ENCODE data around the gene GABRA4. TPM values are rescaled to one million over a fixed set of nuclear protein-coding genes. Genes with fewer than 3 reads are reported as not detected.

GABRA4 gene
- total RNA-seq, 1 experiment from 2014 or later, result not detected

DNA sequence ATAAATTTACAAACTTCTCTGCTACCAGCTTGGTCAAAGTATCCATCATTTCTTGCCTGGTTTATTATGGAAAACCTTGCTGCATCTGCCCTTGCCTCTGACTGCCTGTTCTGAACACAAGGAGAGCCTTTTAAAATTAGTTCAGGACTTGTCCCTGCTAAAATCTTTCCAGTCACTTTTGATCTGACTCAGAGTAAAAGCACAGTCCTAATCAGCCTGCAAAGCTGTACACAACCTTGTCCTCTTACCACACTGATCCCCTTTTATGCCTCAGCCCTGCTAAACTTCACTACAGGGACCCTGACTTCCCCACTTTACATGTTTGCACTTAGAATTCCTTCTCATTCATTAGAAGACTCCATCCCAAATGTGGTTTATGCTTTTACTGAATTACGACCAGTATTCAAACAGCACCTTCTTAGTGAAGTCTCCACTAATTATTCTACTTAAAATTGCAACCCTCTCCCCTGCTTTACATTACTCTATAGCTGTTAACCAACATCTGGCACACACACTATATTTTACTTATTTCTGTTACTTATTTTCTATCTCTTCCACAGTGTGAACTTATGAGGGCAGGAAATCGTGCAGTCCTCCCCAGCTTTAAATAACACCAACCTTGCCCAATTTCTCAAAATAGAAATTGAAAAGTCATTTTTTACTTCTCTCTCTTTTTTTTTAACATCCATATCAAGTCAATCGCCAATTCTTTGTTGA lies 6.3 kb downstream of the GABRA4 start:
- DNase-seq (ENCODE audit: low read depth, low spot score), result no peak
- in situ Hi-C loops (cut with HindIII; ENCODE audit: low pct_unique_long_range_greater_than_20kb, low sequenced_read_pairs), result no loop called here

DNA sequence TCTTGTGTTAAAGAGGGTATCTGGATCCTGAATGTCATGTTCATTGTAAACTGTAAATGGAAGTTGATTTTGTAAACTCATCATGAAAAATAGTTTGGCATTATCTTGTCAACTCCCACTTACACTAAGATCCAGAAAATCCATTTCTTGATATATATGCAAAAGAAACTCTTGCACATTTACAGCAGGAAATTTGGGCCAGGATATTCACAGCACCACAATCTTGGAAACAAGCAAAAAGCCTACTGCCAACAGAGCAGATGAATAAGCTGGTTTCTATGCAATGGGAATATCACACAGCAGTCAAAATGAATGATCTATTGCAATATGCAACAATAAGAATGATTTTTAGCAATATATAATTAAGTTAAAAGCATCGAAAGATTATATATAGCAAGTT lies 8.6 kb downstream of the GABRA4 start:
- in situ Hi-C loops (cut with HindIII; ENCODE audit: low pct_unique_long_range_greater_than_20kb, low sequenced_read_pairs), result no loop called here
- DNase-seq (ENCODE audit: low read depth, low spot score), result no peak

DNA sequence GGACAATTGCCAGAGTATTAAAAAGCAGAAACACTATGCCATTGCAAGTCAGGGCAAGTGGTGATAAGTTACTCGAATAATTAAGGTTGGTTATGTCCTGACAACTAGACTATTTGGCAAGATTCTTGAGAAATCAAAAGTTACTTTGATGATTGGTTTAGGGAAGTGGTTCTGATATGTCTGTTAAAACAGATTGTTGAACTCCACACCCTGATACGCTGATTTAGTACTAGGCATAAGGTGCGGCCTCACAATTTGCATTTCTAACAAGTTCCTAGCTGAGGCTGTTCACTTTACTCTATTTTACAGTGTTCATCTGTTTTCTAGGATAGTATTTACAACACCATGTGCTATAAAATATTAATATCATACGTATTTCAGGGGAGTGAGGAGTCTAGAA lies 12.5 kb downstream of the GABRA4 start:
- DNase-seq (ENCODE audit: low read depth, low spot score), result no peak
- in situ Hi-C loops (cut with HindIII; ENCODE audit: low pct_unique_long_range_greater_than_20kb, low sequenced_read_pairs), result no loop called here

DNA sequence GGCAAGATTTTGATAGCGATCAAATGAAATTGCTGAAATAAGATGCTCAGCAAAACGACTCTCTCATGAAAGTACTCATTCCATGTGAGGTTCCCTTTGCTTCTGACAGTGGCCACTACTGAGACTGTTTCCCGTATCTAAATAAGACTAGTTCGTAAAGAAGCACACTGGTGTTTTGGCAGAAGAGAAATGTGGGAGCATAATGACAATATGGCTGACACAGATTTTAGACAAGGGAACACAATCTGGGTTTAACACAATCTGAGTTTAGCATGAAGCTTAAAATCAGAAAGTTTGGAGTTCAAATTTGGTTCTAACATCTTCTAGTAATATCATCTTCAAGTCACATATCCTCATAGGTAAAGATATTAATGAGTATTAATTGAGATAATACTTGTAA lies 13.7 kb downstream of the GABRA4 start:
- DNase-seq (ENCODE audit: low read depth, low spot score), result no peak
- in situ Hi-C loops (cut with HindIII; ENCODE audit: low pct_unique_long_range_greater_than_20kb, low sequenced_read_pairs), result no loop called here

DNA sequence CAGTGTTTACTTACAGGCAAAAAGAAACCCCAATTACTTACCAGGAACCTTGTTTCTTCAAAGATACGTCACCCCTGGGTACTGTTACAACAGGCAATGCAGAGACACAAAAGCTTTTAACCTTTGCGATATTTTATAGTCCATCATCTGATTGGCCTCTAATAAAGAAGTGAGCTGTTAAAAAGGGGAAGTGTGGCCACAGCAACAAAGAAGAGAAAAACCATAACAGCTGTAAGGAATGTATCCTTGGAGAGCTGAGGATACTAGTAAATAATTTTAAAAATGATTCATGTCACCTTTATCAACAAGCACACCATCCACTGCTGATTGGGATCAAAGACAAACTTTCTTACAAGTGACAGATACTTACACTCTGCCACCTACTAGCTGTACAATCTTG lies 14.1 kb downstream of the GABRA4 start:
- DNase-seq (ENCODE audit: low read depth, low spot score), result no peak
- in situ Hi-C loops (cut with HindIII; ENCODE audit: low pct_unique_long_range_greater_than_20kb, low sequenced_read_pairs), result no loop called here

DNA sequence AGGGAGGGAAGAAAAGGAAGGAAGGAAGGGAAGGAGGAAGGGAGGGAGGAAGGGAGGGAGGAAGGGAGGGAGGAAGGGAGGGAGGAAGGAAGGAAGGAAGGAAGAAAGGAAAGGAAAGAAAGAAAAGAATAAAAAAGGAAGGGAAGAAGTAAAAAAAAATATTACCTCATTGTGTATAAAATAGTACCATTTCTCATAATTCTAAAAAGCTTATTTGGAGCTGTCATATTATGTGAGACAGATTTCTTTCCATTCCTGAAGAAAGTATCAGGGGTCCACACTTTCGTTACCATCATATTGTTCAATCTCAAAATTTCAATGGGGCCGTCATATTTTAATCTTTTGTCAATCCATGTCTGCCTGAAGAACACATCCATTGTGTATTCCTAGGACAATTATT lies 16.1 kb downstream of the GABRA4 start:
- in situ Hi-C loops (cut with HindIII; ENCODE audit: low pct_unique_long_range_greater_than_20kb, low sequenced_read_pairs), result no loop called here
- no peak for DNase-seq (ENCODE audit: low read depth, low spot score)

DNA sequence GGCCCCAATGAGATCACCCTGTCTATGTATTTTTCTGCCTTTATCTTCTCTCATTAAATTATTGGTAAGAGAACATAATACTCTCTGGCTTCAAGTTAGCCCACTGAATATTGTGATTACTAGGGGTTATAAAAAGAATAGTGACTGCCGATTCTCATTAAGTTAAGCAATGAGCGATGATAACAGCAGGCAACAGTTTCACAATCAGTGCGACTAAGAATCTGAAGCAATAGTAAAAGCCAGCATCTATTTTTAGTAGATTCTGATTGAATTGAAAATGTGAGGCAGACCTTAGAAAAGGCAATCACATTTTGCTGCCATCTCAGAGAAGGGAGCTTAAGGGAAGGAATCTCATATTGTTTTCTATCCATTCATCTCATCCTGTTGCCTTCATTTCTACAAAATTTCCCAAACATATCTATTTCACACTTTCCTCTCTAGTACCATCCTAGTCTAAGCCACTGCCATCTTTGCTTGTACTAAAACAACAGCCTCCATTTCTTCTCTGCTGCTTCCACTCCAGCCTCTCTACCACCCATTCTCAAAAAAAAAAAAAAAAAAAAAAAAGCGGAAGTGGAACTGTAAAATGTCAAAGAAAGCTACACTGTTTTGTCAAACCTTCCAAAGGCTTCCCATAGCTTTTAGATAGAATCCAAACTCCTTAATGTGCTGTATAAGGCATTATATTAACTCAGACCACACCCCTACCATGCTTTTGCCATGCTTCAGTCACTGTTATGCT lies 17.4 kb downstream of the GABRA4 start:
- in situ Hi-C loops (cut with HindIII; ENCODE audit: low pct_unique_long_range_greater_than_20kb, low sequenced_read_pairs), result no loop called here
- no peak for DNase-seq (ENCODE audit: low read depth, low spot score)

DNA sequence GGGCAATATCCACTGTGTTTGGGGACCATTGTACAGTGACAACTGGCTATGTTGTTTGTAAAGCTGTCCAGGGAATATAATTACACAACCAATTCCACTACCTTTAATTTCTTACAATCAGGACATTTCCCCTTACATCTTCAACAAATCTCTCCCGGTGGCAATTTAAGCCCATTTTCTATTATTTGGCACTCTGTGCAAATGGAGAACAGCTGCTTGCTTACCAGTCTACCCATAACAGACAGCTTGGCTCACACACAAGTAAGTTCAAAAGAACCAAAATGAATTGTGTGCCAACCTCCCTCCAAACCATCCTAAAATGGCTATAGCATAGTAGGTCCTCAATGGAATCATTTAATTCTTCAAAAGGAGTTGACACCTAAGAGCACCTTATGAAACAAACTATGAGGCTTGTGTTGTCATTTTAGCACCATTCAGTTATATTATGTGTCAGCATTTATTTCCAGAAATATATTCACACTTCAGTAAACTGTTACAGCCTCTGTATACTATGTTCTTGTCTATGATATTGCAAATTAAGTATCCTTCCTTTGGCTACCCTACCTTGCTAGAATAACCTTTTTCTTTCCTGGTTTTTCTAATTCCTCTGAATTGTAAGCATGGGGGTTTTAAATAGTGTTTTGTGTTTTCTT lies 18.4 kb downstream of the GABRA4 start:
- no peak for DNase-seq (ENCODE audit: low read depth, low spot score)
- in situ Hi-C loops (cut with HindIII; ENCODE audit: low pct_unique_long_range_greater_than_20kb, low sequenced_read_pairs), result no loop called here

DNA sequence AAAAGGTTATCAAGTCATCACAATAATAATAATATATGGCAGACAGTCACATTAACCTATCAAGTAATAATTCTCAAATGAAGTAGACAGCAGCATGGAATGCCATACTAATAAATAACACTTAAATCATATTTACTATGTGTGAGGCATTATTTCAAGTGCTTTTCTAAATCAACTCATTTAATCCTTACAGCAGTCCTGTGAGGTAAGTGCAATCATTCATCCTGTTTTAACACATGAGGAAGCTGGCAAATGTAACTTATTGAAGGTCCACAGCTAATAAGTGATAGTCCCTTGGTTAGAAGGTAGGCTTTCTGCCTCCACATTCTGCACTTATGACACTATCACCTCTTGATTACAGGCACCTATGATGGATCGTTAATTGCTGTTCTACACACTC lies 24.5 kb downstream of the GABRA4 start:
- no peak for DNase-seq (ENCODE audit: low read depth, low spot score)
- in situ Hi-C loops (cut with HindIII; ENCODE audit: low pct_unique_long_range_greater_than_20kb, low sequenced_read_pairs), result no loop called here

DNA sequence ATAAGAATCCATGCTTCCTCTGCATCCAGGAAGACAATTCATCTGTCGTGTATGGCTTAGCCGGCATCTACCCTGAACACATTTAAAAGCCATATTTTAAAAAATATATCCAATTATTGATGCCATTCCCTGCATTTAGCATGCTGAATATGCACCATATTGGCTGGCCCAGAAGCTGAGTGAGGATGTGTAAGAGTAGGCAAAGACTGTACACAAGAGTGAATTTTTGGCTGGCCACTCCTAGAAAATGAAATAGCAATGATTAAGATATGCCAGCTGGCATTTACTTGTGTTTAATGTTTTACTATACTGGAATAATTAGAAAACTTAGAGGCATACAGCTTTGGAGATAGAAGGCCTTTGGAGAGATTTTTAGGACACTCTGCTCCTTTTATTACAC lies 25.8 kb downstream of the GABRA4 start:
- in situ Hi-C loops (cut with HindIII; ENCODE audit: low pct_unique_long_range_greater_than_20kb, low sequenced_read_pairs), result no loop called here
- no peak for DNase-seq (ENCODE audit: low read depth, low spot score)

DNA sequence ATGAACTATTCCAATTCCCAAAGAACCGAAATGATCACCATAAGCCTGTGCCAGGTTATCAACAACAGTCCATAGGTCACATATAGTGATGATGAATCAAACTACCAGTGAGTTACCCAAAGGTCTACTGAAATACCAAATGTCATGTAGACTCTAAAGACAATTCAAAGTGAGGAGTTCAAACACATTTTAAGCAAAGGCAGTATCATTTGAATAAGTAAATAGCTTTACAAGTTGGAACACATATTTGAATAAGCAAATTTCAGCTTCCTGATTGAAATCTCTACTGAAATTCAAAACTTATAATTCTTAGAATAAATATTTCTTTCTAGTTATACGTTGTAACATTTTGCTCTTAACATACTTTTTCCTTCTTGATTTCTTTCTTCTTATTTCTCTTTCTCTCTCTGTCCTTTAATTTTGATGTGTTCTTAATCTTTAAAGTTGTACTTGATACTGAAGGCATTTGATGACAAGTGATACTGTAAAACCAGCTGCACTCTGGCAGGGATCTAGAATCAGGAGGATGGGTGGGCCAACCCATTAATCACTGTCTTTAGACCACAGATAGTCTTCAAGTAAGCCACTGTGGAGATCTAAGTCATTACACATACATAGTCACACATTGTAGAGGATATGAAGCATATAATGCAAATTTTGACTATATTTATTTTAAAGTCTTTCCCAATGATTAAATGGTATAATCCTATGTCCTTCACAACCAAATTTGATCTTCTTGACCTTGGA lies 34.5 kb downstream of the GABRA4 start:
- DNase-seq (ENCODE audit: low read depth, low spot score), result no peak
- in situ Hi-C loops (cut with HindIII; ENCODE audit: low pct_unique_long_range_greater_than_20kb, low sequenced_read_pairs), result no loop called here

DNA sequence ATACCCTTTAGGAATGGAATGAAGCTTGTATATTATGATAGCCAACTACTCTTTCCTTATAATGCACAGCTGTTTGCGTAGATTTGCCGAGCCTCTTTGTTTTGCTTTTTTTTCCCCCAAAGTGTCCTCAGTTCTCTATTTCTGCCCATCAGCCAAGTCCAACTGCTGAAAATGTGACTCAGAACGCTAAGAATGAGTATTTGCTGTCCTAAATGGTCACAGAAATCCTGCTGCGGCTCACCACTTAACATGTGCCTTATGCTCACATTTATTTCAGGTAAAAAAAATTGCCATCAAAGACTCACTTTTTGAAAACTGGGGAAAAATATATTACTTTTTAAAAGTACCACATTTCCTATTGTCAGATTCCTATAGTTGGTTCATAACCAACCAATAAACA lies 36.9 kb downstream of the GABRA4 start:
- in situ Hi-C loops (cut with HindIII; ENCODE audit: low pct_unique_long_range_greater_than_20kb, low sequenced_read_pairs), result no loop called here
- no peak for DNase-seq (ENCODE audit: low read depth, low spot score)

DNA sequence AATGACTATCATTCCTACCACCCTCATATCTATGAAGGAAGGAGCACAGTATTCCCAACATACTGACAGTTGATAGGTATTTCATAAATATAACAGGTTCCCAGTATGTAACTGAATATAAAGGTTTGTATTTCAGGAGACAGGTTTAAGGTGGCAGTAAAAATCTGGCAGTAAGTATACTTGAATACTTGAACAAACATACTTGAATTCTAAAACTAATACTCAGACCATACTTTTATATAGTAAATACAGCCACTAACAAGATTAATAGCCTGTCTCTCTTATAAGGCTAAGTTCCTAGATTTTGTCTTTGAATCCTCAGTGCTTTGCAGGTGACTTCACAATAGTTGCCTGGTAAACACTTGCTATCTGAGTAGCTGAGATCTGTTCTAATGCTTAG lies 37.8 kb downstream of the GABRA4 start:
- DNase-seq (ENCODE audit: low read depth, low spot score), result no peak
- in situ Hi-C loops (cut with HindIII; ENCODE audit: low pct_unique_long_range_greater_than_20kb, low sequenced_read_pairs), result no loop called here

DNA sequence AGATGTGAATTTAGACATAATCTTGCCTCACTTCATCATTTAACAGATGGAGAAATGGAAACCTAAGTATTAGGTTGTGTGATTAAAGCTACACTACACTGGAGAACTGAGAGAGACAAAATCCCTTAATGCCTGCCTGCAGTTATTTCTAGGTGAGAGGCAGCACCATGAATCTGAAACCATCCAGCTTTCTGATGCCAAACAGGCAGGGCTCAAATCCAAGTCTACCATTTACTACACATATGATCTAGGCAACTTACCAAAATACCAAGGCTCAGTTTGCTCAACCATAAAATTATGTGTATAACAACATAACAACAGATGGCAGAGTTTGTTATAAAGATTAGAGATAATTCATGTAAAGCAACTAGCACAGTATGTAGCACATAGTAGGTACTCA lies 38.7 kb downstream of the GABRA4 start:
- in situ Hi-C loops (cut with HindIII; ENCODE audit: low pct_unique_long_range_greater_than_20kb, low sequenced_read_pairs), result no loop called here
- no peak for DNase-seq (ENCODE audit: low read depth, low spot score)

DNA sequence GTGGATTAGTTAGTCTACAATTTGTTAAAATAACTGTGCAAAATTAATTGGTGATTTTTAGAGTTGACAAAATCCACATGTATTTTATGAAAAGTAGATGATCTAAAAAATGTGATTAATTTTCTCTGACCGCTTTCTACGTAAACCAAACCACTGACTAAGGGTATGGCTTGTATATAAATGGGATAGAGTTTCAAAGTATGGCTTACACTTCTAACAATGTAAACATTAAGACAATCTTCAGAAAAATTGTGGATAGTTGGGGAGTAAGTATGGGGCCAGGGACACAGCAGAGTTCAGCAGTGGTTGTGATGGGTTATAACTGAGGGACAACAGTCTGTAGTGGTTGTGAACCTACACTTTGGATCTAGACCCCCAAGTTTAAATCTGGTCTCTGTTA lies 39.8 kb downstream of the GABRA4 start:
- in situ Hi-C loops (cut with HindIII; ENCODE audit: low pct_unique_long_range_greater_than_20kb, low sequenced_read_pairs), result no loop called here
- DNase-seq (ENCODE audit: low read depth, low spot score), result no peak

DNA sequence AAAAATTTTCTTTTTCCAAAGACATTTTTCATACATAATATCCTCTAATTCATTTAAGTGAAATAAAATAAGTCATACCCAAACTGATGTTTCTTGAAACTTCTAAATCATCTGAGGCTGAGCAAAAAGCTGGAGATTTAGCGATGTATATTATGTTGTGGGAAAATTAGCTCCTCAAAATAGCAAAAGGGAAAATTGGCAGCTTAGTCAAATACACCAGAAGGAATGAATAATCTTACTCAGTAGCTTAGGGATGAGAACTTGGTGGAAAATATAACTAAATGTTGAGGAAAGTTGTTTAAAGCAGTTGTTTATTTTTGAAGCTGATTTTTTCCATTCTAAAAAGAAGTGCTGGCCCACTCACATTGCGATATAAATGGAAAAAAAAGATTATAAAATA lies 40.9 kb downstream of the GABRA4 start:
- in situ Hi-C loops (cut with HindIII; ENCODE audit: low pct_unique_long_range_greater_than_20kb, low sequenced_read_pairs), result no loop called here
- DNase-seq (ENCODE audit: low read depth, low spot score), result no peak

DNA sequence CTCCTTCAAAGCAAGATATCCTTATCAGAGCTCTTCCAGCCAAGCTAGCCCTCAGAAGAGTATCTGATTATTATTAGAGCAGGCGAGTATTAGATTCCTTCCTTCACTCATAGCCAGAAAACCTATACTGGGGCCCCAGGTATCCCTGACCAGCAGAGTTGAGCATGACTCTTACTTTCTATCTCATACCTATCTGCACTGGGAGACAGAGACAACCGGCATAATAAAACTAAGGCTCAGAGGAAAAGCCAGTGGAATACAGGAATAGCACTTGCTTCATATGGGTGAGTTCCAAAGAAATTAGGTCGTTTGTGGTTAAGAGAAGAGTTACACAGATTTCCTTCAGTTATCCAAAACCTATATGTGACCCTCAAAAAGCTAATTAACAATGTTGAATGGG lies 42.6 kb downstream of the GABRA4 start:
- DNase-seq (ENCODE audit: low read depth, low spot score), result no peak
- in situ Hi-C loops (cut with HindIII; ENCODE audit: low pct_unique_long_range_greater_than_20kb, low sequenced_read_pairs), result no loop called here

DNA sequence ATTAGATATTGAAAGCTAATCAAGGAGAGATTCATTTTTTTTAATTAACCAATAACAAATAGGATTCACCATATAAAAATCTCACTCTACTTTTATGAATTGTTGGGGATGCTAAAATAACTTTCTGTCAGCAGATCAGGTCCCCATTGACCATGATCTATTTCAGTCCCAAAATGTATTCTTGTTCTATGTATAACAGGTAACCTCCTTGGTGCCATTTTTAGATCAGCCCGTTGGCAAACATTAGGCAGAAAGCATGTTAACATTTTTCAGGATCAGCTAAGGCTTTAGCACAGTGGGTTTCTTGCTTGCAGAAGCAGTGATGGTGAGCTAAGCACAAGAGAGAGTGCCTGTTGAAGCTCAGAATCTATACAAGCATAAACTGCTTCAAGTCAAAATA lies 43.6 kb downstream of the GABRA4 start:
- in situ Hi-C loops (cut with HindIII; ENCODE audit: low pct_unique_long_range_greater_than_20kb, low sequenced_read_pairs), result no loop called here
- no peak for DNase-seq (ENCODE audit: low read depth, low spot score)
